ENCODE results near the gene UVRAG. TPM values are rescaled to one million over a fixed set of nuclear protein-coding genes. Genes with fewer than 3 reads are reported as not detected.

UVRAG gene
- total and polyA plus RNA-seq, 4 donors = 8.7 to 53.2 (median 18.3) TPM

DNA sequence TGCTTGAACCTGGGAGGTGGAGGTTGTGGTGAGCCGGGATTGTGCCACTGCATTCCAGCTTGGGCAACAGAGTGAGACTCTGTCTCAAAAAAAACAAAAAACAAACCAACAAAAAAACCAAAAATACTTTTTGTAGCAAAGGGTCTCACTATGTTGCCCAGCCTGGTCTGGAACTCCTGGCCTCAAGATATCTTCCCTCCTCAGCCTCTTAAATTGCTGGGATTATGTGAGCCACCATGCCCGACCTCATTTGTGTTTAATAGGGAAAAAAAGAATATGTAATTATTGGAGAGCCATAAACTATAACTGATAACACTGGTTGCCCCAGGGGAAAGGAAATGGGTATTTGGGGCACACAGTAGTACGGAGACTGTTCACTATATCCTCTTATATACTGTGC lies 19.7 kb downstream of the UVRAG start:
- no peaks in the 10 kb centered on the region for H3K36me3 ChIP-seq (ENCODE audit: control insufficient read depth in 4 of 4, insufficient read depth in 4 of 4, low read length in 4 of 4)
- no peak overlapping the region for H3K4me3 ChIP-seq
- ATAC-seq (ENCODE audit: insufficient read depth, low FRiP score) (no peak), DNase-seq (no peak)
- H3K9ac ChIP-seq (ENCODE audit: insufficient read depth in 1 of 2, low read length in 2 of 2) = no peak overlapping the region
- no peaks in the 10 kb centered on the region for H3K27me3 ChIP-seq (ENCODE audit: control insufficient read depth in 3 of 3, insufficient read depth in 3 of 3, low read length in 2 of 3)
- no peak overlapping the region for H3K27ac ChIP-seq (ENCODE audit: low read depth in 1 of 2, low read length in 1 of 2)
- H3K9me3 ChIP-seq (ENCODE audit: control insufficient read depth in 4 of 4, insufficient read depth in 3 of 4, low read length in 3 of 4) = no peaks in the 10 kb centered on the region
- peaks cover 2 to 14% (median 4%) of the 10 kb centered on the region in 5 donors for H3K4me1 ChIP-seq (ENCODE audit: control insufficient read depth in 5 of 5, insufficient read depth in 5 of 5, low read length in 5 of 5)
- TF ChIP-seq, protein P1, sequence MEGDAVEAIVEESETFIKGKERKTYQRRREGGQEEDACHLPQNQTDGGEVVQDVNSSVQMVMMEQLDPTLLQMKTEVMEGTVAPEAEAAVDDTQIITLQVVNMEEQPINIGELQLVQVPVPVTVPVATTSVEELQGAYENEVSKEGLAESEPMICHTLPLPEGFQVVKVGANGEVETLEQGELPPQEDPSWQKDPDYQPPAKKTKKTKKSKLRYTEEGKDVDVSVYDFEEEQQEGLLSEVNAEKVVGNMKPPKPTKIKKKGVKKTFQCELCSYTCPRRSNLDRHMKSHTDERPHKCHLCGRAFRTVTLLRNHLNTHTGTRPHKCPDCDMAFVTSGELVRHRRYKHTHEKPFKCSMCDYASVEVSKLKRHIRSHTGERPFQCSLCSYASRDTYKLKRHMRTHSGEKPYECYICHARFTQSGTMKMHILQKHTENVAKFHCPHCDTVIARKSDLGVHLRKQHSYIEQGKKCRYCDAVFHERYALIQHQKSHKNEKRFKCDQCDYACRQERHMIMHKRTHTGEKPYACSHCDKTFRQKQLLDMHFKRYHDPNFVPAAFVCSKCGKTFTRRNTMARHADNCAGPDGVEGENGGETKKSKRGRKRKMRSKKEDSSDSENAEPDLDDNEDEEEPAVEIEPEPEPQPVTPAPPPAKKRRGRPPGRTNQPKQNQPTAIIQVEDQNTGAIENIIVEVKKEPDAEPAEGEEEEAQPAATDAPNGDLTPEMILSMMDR (IDR thresholded peaks at IDR 0.05; ENCODE audit: control extremely low read depth, extremely low read depth) = no peak
- 94 to 97% methylated on average over 3 of the region's 3 CpGs for WGBS, 2 donors

GRCh38 chr11:75836417-75836816 lies 21.4 kb downstream of the UVRAG start:
- Histone ChIP-seq H3K9me3 (ENCODE audit: control insufficient read depth in 4 of 4, insufficient read depth in 3 of 4, low read length in 3 of 4) (no peaks in the 10 kb centered on the region), H3K27me3 (ENCODE audit: control insufficient read depth in 3 of 3, insufficient read depth in 3 of 3, low read length in 2 of 3) (no peaks in the 10 kb centered on the region), H3K9ac (ENCODE audit: insufficient read depth in 1 of 2, low read length in 2 of 2) (no peak overlapping the region), H3K4me3 (no peak overlapping the region), H3K4me1 (ENCODE audit: control insufficient read depth in 5 of 5, insufficient read depth in 5 of 5, low read length in 5 of 5) (peaks cover 1 to 22% (median 18%) of the 10 kb centered on the region in 5 donors), H3K27ac (ENCODE audit: low read depth in 1 of 2, low read length in 1 of 2) (no peak overlapping the region), H3K36me3 (ENCODE audit: control insufficient read depth in 4 of 4, insufficient read depth in 4 of 4, low read length in 4 of 4) (no peaks in the 10 kb centered on the region)
- ATAC-seq (ENCODE audit: insufficient read depth, low FRiP score) = no peak
- DNase-seq = no peak
- TF ChIP-seq, protein P1 (IDR thresholded peaks at IDR 0.05; ENCODE audit: control extremely low read depth, extremely low read depth) = no peak
- WGBS, 2 donors = 37 to 57% methylated on average over 3 of the region's 3 CpGs

DNA sequence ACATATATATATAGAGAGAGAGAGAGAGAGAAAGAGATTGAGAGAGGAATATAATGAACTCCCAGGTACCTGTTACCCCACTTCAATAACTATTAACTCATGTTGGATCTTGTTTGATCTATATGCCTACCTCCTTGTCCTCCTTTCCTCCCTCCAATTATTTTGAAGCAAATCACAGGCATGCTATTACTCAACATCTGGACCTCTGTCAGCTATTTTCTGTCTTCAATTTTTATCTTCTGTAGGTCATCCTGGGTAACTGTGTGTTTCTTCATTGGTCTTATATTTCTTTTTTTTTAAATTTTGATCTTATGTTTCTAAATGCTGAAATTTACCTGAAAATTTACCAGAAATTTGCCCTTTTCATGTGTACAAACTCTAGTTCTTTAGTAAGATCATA lies 24.8 kb downstream of the UVRAG start:
- TF ChIP-seq, protein P1 (IDR thresholded peaks at IDR 0.05; ENCODE audit: control extremely low read depth, extremely low read depth) = no peak
- ATAC-seq (ENCODE audit: insufficient read depth, low FRiP score) (no peak), DNase-seq (no peak)
- Histone ChIP-seq H3K36me3 (ENCODE audit: control insufficient read depth in 4 of 4, insufficient read depth in 4 of 4, low read length in 4 of 4) (no peaks in the 10 kb centered on the region), H3K4me3 (no peak overlapping the region), H3K27me3 (ENCODE audit: control insufficient read depth in 3 of 3, insufficient read depth in 3 of 3, low read length in 2 of 3) (no peaks in the 10 kb centered on the region), H3K27ac (ENCODE audit: low read depth in 1 of 2, low read length in 1 of 2) (no peak overlapping the region), H3K4me1 (ENCODE audit: control insufficient read depth in 5 of 5, insufficient read depth in 5 of 5, low read length in 5 of 5) (peaks cover 0 to 23% (median 13%) of the 10 kb centered on the region in 5 donors), H3K9me3 (ENCODE audit: control insufficient read depth in 4 of 4, insufficient read depth in 3 of 4, low read length in 3 of 4) (no peaks in the 10 kb centered on the region), H3K9ac (ENCODE audit: insufficient read depth in 1 of 2, low read length in 2 of 2) (no peak overlapping the region)

DNA sequence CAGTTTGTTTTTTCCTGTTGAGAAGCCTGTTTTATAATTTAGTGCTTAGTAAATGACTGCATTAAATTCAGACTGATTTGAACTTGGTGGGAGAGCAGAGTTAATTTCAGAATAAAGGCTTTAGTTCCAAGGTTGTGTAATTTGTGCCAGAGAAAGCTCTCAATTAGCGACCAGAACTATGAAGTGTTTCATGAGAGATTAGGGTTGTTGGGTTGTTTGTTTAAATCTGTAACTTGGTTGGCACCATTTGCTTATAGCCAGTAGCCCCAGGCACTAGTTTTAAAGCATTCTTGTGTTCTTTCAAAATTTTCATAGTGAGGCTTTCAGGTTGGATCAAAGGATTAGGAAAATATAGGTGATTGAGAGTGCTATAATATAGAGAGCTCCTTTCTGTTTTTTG lies 25.5 kb downstream of the UVRAG start:
- Histone ChIP-seq H3K4me3 (no peak overlapping the region), H3K36me3 (ENCODE audit: control insufficient read depth in 4 of 4, insufficient read depth in 4 of 4, low read length in 4 of 4) (no peaks in the 10 kb centered on the region), H3K4me1 (ENCODE audit: control insufficient read depth in 5 of 5, insufficient read depth in 5 of 5, low read length in 5 of 5) (peaks cover 0 to 23% (median 13%) of the 10 kb centered on the region in 5 donors), H3K27ac (ENCODE audit: low read depth in 1 of 2, low read length in 1 of 2) (no peak overlapping the region), H3K27me3 (ENCODE audit: control insufficient read depth in 3 of 3, insufficient read depth in 3 of 3, low read length in 2 of 3) (no peaks in the 10 kb centered on the region), H3K9me3 (ENCODE audit: control insufficient read depth in 4 of 4, insufficient read depth in 3 of 4, low read length in 3 of 4) (no peaks in the 10 kb centered on the region), H3K9ac (ENCODE audit: insufficient read depth in 1 of 2, low read length in 2 of 2) (peak overlapping the region in 1 of 2 donors; percentile 32)
- no peak for ATAC-seq (ENCODE audit: insufficient read depth, low FRiP score)
- peak in 2 of 3 donors; percentile 67 to 70 for DNase-seq
- TF ChIP-seq, protein P1 (IDR thresholded peaks at IDR 0.05; ENCODE audit: control extremely low read depth, extremely low read depth) = no peak
- WGBS, 2 donors = 64 to 88% methylated on average over 1 of the region's 1 CpG

All from lung (tissue), 12 donors.